ENCODE results near the gene SYT3. TPM values are rescaled to one million over a fixed set of nuclear protein-coding genes. Genes with fewer than 3 reads are reported as not detected.

SYT3 gene
- total RNA-seq, 2 donors from 2014 or later: 0.33 to 0.52 TPM

- no peaks in the 10 kb centered on the region for H3K4me1 ChIP-seq
- 59% methylated on average over 11 of the region's 14 CpGs; no CpG with 5 or more reads in 1 of the 2 donors for WGBS, 2 donors
- H3K36me3 ChIP-seq (replicated peaks in 1 of 2; ENCODE audit: insufficient read depth in 1 of 2, low read depth in 2 of 2): no peaks in the 10 kb centered on the region
- DNase-seq (no peak), ATAC-seq (no peak)
- TF ChIP-seq POLR2A (IDR thresholded peaks at IDR 0.05) (no peak), CTCF (IDR thresholded peaks at IDR 0.05) (no peak)
- H3K27ac ChIP-seq: no peak overlapping the region
- H3K4me3 ChIP-seq: no peak overlapping the region
- H3K9me3 ChIP-seq: peaks cover 0 to 18% (median 0%) of the 10 kb centered on the region in 3 donors
- intact Hi-C loops (cut with DNase I): no loop called here
- no peaks in the 10 kb centered on the region for H3K27me3 ChIP-seq
Measured at GRCh38 chr19:50629801-50630200, 9.9 kb downstream of the SYT3 start.

- WGBS, 2 donors: 68 to 71% methylated on average over 17 to 20 of the region's 20 CpGs
- no peaks in the 10 kb centered on the region for H3K27me3 ChIP-seq
- no peak overlapping the region for H3K4me3 ChIP-seq
- no peaks in the 10 kb centered on the region for H3K36me3 ChIP-seq (replicated peaks in 1 of 2; ENCODE audit: insufficient read depth in 1 of 2, low read depth in 2 of 2)
- no peaks in the 10 kb centered on the region for H3K4me1 ChIP-seq
- ATAC-seq: no peak
- TF ChIP-seq CTCF (IDR thresholded peaks at IDR 0.05): no peak
- no peak for TF ChIP-seq POLR2A (IDR thresholded peaks at IDR 0.05)
- no peak overlapping the region for H3K27ac ChIP-seq
- intact Hi-C loops (cut with DNase I): no loop called here
- H3K9me3 ChIP-seq: peaks cover 0 to 12% (median 0%) of the 10 kb centered on the region in 3 donors
- no peak for DNase-seq
Measured at GRCh38 chr19:50629194-50629593, 10.5 kb downstream of the SYT3 start.

- TF ChIP-seq POLR2A (IDR thresholded peaks at IDR 0.05) (no peak), CTCF (IDR thresholded peaks at IDR 0.05) (no peak)
- 80 to 87% methylated on average over 7 of the region's 7 CpGs for WGBS, 2 donors
- ATAC-seq: no peak
- intact Hi-C loops (cut with DNase I): no loop called here
- Histone ChIP-seq H3K27ac (no peak overlapping the region), H3K9me3 (peaks cover 0 to 5% (median 0%) of the 10 kb centered on the region in 3 donors), H3K27me3 (no peaks in the 10 kb centered on the region), H3K36me3 (replicated peaks in 1 of 2; ENCODE audit: insufficient read depth in 1 of 2, low read depth in 2 of 2) (no peaks in the 10 kb centered on the region), H3K4me3 (no peak overlapping the region), H3K4me1 (no peaks in the 10 kb centered on the region)
- no peak for DNase-seq
Measured at GRCh38 chr19:50628551-50628950, 11.1 kb downstream of the SYT3 start.

- Histone ChIP-seq H3K27ac (no peak overlapping the region), H3K4me3 (no peak overlapping the region), H3K27me3 (no peaks in the 10 kb centered on the region), H3K9me3 (peaks cover 0 to 1% (median 0%) of the 10 kb centered on the region in 3 donors), H3K4me1 (no peaks in the 10 kb centered on the region), H3K36me3 (replicated peaks in 1 of 2; ENCODE audit: insufficient read depth in 1 of 2, low read depth in 2 of 2) (no peaks in the 10 kb centered on the region)
- intact Hi-C loops (cut with DNase I): no loop called here
- 77 to 78% methylated on average over 5 of the region's 5 CpGs for WGBS, 2 donors
- no peak for TF ChIP-seq POLR2A (IDR thresholded peaks at IDR 0.05)
- no peak for TF ChIP-seq CTCF (IDR thresholded peaks at IDR 0.05)
- DNase-seq (no peak), ATAC-seq (no peak)
Measured at GRCh38 chr19:50628146-50628545, 11.5 kb downstream of the SYT3 start.

- intact Hi-C loops (cut with DNase I): no loop called here
- TF ChIP-seq CTCF (IDR thresholded peaks at IDR 0.05): no peak
- TF ChIP-seq POLR2A (IDR thresholded peaks at IDR 0.05): no peak
- WGBS, 2 donors: 23 to 61% methylated on average over 3 to 4 of the region's 4 CpGs
- Histone ChIP-seq H3K9me3 (no peaks in the 10 kb centered on the region), H3K4me1 (no peaks in the 10 kb centered on the region), H3K4me3 (no peak overlapping the region), H3K36me3 (replicated peaks in 1 of 2; ENCODE audit: insufficient read depth in 1 of 2, low read depth in 2 of 2) (no peaks in the 10 kb centered on the region), H3K27ac (no peak overlapping the region), H3K27me3 (no peaks in the 10 kb centered on the region)
- DNase-seq: no peak
- no peak for ATAC-seq
Measured at GRCh38 chr19:50626795-50627194, 12.9 kb downstream of the SYT3 start.
